OCI-LY1 (cell line): ENCODE results near the gene TMEM119.

Source experiments
- H2AFZ ChIP-seq: fragments of 200-600 bp; sonication (generic), shearing (Covaris generic); 2 replicates; pipeline ENCODE4 v1.6.0; 2014; ENCODE audit warnings: antibody characterized with exemption, mild to moderate bottlenecking, low read length
- H3F3A ChIP-seq: fragments of 200-600 bp; sonication (generic), shearing (Covaris generic); 2 replicates; pipeline ENCODE4 v1.6.0; 2014; ENCODE audit warnings: mild to moderate bottlenecking, antibody characterized with exemption, low read length, moderate library complexity; ENCODE audit not compliant: insufficient read depth
- H3K27ac ChIP-seq: fragments of 200-600 bp; sonication (generic); 2 replicates; pipeline ENCODE4 v1.5.1; 2014; ENCODE audit warnings: low read length, mixed run types, mild to moderate bottlenecking, low read depth; ENCODE audit not compliant: poor library complexity, severe bottlenecking
- H3K27me3 ChIP-seq: fragments of 200-600 bp; sonication (generic); 2 replicates; pipeline ENCODE4 v1.6.0; 2014; ENCODE audit warnings: antibody characterized with exemption, mild to moderate bottlenecking, low read length, moderate library complexity; ENCODE audit not compliant: insufficient read depth
- H3K36me3 ChIP-seq: fragments of 200-600 bp; sonication (generic); 2 replicates; pipeline ENCODE4 v1.6.1; 2014; ENCODE audit warnings: mild to moderate bottlenecking, antibody characterized with exemption, low read length, moderate library complexity, mixed read lengths; ENCODE audit not compliant: insufficient read depth
- H3K4me1 ChIP-seq: fragments of 200-600 bp; sonication (generic); 2 replicates; pipeline ENCODE4 v1.5.1; 2014; ENCODE audit warnings: mild to moderate bottlenecking, low read length, moderate library complexity; ENCODE audit not compliant: insufficient read depth, severe bottlenecking
- H3K4me2 ChIP-seq: fragments of 200-600 bp; sonication (generic), shearing (Covaris generic); 2 replicates; pipeline ENCODE4 v1.6.1; 2014; ENCODE audit warnings: low read length
- H3K4me3 ChIP-seq: fragments of 200-600 bp; sonication (generic); 2 replicates; pipeline ENCODE4 v1.5.1; 2014; ENCODE audit warnings: low read length, low read depth, mild to moderate bottlenecking, mixed read lengths; ENCODE audit not compliant: poor library complexity, severe bottlenecking
- H3K79me2 ChIP-seq: fragments of 200-600 bp; shearing (Covaris generic); 2 replicates; pipeline ENCODE4 v1.6.1; 2016; ENCODE audit warnings: mixed run types, low read length, mixed read lengths; ENCODE audit not compliant: insufficient read depth
- H3K9ac ChIP-seq: fragments of 200-600 bp; sonication (generic), shearing (Covaris generic); 2 replicates; pipeline ENCODE4 v1.6.1; 2014; ENCODE audit warnings: mild to moderate bottlenecking, low read length, mixed read lengths
- H3K9me2 ChIP-seq: fragments of 200-600 bp; sonication (generic), shearing (Covaris generic); 2 replicates; pipeline ENCODE4 v1.6.1; 2014; ENCODE audit warnings: low read depth, mild to moderate bottlenecking, low read length, mixed read lengths
- H3K9me3 ChIP-seq: fragments of 200-600 bp; shearing (Covaris generic); 2 replicates; pipeline ENCODE4 v1.6.1; 2014; ENCODE audit warnings: low read length, mixed read lengths
- H4K20me1 ChIP-seq: fragments of 200-600 bp; sonication (generic), shearing (Covaris generic); 2 replicates; pipeline ENCODE4 v1.6.0; 2016; ENCODE audit warnings: mild to moderate bottlenecking, low read length; ENCODE audit not compliant: insufficient read depth
- CTCF ChIP-seq: fragments of 200-600 bp; sonication (generic), shearing (Covaris generic); IDR thresholded peaks from 2 replicates; pipeline ENCODE4 v1.5.1; 2017; ENCODE audit warnings: mild to moderate bottlenecking, antibody characterized with exemption, low read length, moderate library complexity, mixed read lengths
- EZH2 ChIP-seq: fragments of 200-600 bp; sonication (generic), shearing (Covaris generic); IDR thresholded peaks from 2 replicates; pipeline ENCODE4 v1.8.0; 2017; ENCODE audit warnings: borderline replicate concordance, mixed run types, mild to moderate bottlenecking, antibody characterized with exemption, low read length, moderate library complexity, mixed read lengths

TMEM119 gene

GRCh38 chr12:108605690-108606406 is 8.0 kb upstream of the TMEM119 start:
- Histone ChIP-seq H3K9me3 (no peaks in the 10 kb centered on the region), H3K79me2 (no peaks in the 10 kb centered on the region), H3K9me2 (no peaks in the 10 kb centered on the region), H3K9ac (no peak overlapping the region), H3K4me2 (no peak overlapping the region), H3K4me1 (no peaks in the 10 kb centered on the region), H3K27me3 (no peaks in the 10 kb centered on the region), H3K4me3 (no peak overlapping the region), H4K20me1 (no peaks in the 10 kb centered on the region), H3K36me3 (no peaks in the 10 kb centered on the region), H3K27ac (no peak overlapping the region), H3F3A (no peaks in the 10 kb centered on the region), H2AFZ (no peak overlapping the region)
- TF ChIP-seq CTCF (no peak), EZH2 (no peak)

- Histone ChIP-seq H3K79me2 (no peaks in the 10 kb centered on the region), H3K9me3 (no peaks in the 10 kb centered on the region), H3K36me3 (no peaks in the 10 kb centered on the region), H3K9ac (no peak overlapping the region), H3K4me1 (no peaks in the 10 kb centered on the region), H3K4me2 (no peak overlapping the region), H3K27ac (no peak overlapping the region), H2AFZ (no peak overlapping the region), H3K4me3 (no peak overlapping the region), H4K20me1 (no peaks in the 10 kb centered on the region), H3K9me2 (no peaks in the 10 kb centered on the region), H3F3A (no peaks in the 10 kb centered on the region), H3K27me3 (no peaks in the 10 kb centered on the region)
- TF ChIP-seq EZH2 (no peak), CTCF (no peak)
Measured at GRCh38 chr12:108605000-108605689, 7.3 kb upstream of the TMEM119 start.

DNA sequence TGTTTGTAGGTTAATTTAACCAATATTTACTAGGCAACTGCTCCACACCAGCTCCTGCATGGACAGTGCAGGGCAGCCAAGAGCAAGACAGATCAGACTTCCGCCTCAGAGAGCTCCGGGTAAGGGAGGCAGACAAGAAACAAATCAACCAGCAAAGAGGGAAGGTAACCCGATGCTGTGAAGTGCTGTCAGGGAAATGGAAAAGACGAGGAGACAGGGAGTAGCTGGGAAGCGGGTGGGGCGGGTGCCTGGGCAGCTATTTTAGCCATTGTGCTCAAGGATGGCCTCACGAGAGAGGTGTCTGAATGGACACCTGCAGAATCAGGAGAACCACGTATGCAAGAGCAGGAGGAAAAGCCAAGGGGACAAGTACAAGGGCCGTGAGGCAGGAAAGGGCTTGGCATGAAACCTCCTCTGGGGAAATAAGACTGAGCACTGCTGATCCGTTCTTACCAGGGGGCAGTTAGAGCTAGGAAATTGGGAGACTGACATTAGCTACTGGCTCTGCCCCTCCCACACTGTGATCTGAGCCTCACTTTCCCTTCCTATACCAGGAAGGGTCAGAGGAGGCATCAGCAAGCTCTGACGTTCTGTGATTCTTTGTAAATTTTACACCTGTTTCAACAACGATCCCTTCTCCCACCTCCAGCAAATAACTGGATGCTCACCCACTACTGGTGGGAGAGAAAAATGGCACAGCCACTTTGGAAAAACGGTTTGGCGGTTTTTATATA is 6.5 kb upstream of the TMEM119 start:
- no peak overlapping the region for H3K4me3 ChIP-seq
- TF ChIP-seq CTCF: no peak
- TF ChIP-seq EZH2: no peak
- H4K20me1 ChIP-seq: no peaks in the 10 kb centered on the region
- H3K9me3 ChIP-seq: no peaks in the 10 kb centered on the region
- no peak overlapping the region for H3K27ac ChIP-seq
- H2AFZ ChIP-seq: no peak overlapping the region
- no peaks in the 10 kb centered on the region for H3F3A ChIP-seq
- H3K79me2 ChIP-seq: no peaks in the 10 kb centered on the region
- H3K9ac ChIP-seq: no peak overlapping the region
- no peak overlapping the region for H3K4me2 ChIP-seq
- H3K27me3 ChIP-seq: no peaks in the 10 kb centered on the region
- no peaks in the 10 kb centered on the region for H3K9me2 ChIP-seq
- no peaks in the 10 kb centered on the region for H3K4me1 ChIP-seq
- H3K36me3 ChIP-seq: no peaks in the 10 kb centered on the region
